Stimulated activated CD4-positive, alpha-beta T cell treated with anti-CD3 and anti-CD28 coated beads, Interleukin-4, amount 100 ng/mL, for 4 hours (primary cell): ENCODE measurements around the gene SLC12A8.

Experiments used
- DNase-seq, 2 experiments: peaks; one replicate each; pipeline ENCODE4 v3.0.0-alpha.2; 2020

The SLC12A8 gene

GRCh38 chr3:125050488-125051090 lies 162.0 kb downstream of the SLC12A8 start:
- DNase-seq = no peak

- no peak for DNase-seq
Observed at GRCh38 chr3:125048282-125048681, 164.3 kb downstream of the SLC12A8 start.

- DNase-seq = no peak
Observed at GRCh38 chr3:125045965-125046364, 166.6 kb downstream of the SLC12A8 start.

GRCh38 chr3:125045194-125045593 lies 167.4 kb downstream of the SLC12A8 start:
- no peak for DNase-seq

GRCh38 chr3:125043599-125044151 lies 168.9 kb downstream of the SLC12A8 start:
- no peak for DNase-seq

GRCh38 chr3:125042725-125043406 lies 169.7 kb downstream of the SLC12A8 start:
- no peak for DNase-seq

- no peak for DNase-seq
Observed at GRCh38 chr3:125039131-125040100, 173.1 kb downstream of the SLC12A8 start.

- no peak for DNase-seq
Observed at GRCh38 chr3:125037498-125038150, 174.9 kb downstream of the SLC12A8 start.

- no peak for DNase-seq
Observed at GRCh38 chr3:125035217-125035616, 177.3 kb downstream of the SLC12A8 start.

- DNase-seq = no peak
Observed at GRCh38 chr3:125033616-125034015, 178.9 kb downstream of the SLC12A8 start.

GRCh38 chr3:125033135-125033534 lies 179.4 kb downstream of the SLC12A8 start:
- no peak for DNase-seq

- no peak for DNase-seq
Observed at GRCh38 chr3:125032683-125033082, 179.9 kb downstream of the SLC12A8 start.
